ENCODE data around the gene INPP4B.

The INPP4B gene

DNA sequence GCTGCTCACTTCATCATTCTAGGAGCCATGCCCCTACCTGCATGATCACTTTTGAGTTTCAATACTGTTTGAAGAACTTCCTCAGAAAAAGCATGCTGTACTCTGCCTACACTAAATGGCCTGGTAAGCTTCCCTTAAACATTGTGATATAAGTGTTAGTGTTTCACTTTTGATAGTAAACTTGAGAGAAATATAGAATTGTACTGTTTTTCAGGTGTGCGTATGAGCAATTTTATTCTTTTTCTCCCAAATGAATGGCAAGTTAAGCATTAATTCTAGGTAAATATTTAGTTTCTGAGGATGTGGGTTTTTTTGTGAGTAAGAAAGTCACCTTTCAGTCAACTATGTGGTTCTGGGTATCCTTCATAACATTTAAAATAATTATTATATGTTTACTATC, 725.2 kb downstream of the INPP4B start:
- no peak overlapping the region for H3K9ac ChIP-seq
- no peaks in the 10 kb centered on the region for H3K79me2 ChIP-seq (ENCODE audit: insufficient read depth, low read depth)
- no peak overlapping the region for H3K4me3 ChIP-seq (IDR thresholded peaks at IDR 0.05; ENCODE audit: insufficient read depth, low read depth, low read length)
- no peaks in the 10 kb centered on the region for H4K20me1 ChIP-seq (ENCODE audit: insufficient read depth)
- no peaks in the 10 kb centered on the region for H3K4me1 ChIP-seq (ENCODE audit: low read depth, poor library complexity, severe bottlenecking)
- no peaks in the 10 kb centered on the region for H3K27me3 ChIP-seq (ENCODE audit: insufficient read depth, low read depth)
- H3K36me3 ChIP-seq (ENCODE audit: insufficient read depth), result no peaks in the 10 kb centered on the region
- TF ChIP-seq, protein P1, sequence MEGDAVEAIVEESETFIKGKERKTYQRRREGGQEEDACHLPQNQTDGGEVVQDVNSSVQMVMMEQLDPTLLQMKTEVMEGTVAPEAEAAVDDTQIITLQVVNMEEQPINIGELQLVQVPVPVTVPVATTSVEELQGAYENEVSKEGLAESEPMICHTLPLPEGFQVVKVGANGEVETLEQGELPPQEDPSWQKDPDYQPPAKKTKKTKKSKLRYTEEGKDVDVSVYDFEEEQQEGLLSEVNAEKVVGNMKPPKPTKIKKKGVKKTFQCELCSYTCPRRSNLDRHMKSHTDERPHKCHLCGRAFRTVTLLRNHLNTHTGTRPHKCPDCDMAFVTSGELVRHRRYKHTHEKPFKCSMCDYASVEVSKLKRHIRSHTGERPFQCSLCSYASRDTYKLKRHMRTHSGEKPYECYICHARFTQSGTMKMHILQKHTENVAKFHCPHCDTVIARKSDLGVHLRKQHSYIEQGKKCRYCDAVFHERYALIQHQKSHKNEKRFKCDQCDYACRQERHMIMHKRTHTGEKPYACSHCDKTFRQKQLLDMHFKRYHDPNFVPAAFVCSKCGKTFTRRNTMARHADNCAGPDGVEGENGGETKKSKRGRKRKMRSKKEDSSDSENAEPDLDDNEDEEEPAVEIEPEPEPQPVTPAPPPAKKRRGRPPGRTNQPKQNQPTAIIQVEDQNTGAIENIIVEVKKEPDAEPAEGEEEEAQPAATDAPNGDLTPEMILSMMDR (conservative IDR thresholded peaks at IDR 0.05; ENCODE audit: low read depth, low read length), result no peak
- no peak overlapping the region for H3K4me2 ChIP-seq
- H3K27ac ChIP-seq, result no peak overlapping the region
- H2AFZ ChIP-seq (ENCODE audit: low read depth), result no peak overlapping the region

GRCh38 chr4:142112451-142112850, 733.6 kb downstream of the INPP4B start:
- Histone ChIP-seq H3K79me2 (ENCODE audit: insufficient read depth, low read depth) (no peaks in the 10 kb centered on the region), H4K20me1 (ENCODE audit: insufficient read depth) (no peaks in the 10 kb centered on the region), H2AFZ (ENCODE audit: low read depth) (no peak overlapping the region), H3K4me1 (ENCODE audit: low read depth, poor library complexity, severe bottlenecking) (no peaks in the 10 kb centered on the region), H3K4me3 (IDR thresholded peaks at IDR 0.05; ENCODE audit: insufficient read depth, low read depth, low read length) (no peak overlapping the region), H3K9ac (no peak overlapping the region), H3K4me2 (no peak overlapping the region), H3K27me3 (ENCODE audit: insufficient read depth, low read depth) (no peaks in the 10 kb centered on the region), H3K36me3 (ENCODE audit: insufficient read depth) (no peaks in the 10 kb centered on the region), H3K27ac (no peak overlapping the region)
- TF ChIP-seq, protein P1 (conservative IDR thresholded peaks at IDR 0.05; ENCODE audit: low read depth, low read length), result no peak

DNA sequence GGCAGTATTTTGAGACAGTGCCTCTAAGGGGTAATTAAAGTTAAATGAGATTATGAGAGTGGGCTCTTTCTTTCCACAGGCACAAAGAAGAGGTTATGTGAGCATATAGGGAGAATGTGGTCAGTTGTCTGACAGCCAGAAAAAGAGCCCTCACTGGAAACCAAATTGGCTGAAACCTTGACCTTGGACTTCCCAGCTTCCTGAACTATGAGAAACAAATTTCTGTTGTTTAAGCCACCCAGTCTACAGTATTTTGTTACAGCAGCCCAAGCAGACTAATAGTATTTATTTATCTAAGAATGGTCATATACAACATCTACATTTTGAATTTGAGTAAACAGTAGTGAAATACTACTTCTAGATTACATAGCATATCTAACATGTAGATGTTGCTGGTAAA, 736.0 kb downstream of the INPP4B start:
- no peaks in the 10 kb centered on the region for H4K20me1 ChIP-seq (ENCODE audit: insufficient read depth)
- no peaks in the 10 kb centered on the region for H3K36me3 ChIP-seq (ENCODE audit: insufficient read depth)
- TF ChIP-seq, protein P1 (conservative IDR thresholded peaks at IDR 0.05; ENCODE audit: low read depth, low read length), result no peak

DNA sequence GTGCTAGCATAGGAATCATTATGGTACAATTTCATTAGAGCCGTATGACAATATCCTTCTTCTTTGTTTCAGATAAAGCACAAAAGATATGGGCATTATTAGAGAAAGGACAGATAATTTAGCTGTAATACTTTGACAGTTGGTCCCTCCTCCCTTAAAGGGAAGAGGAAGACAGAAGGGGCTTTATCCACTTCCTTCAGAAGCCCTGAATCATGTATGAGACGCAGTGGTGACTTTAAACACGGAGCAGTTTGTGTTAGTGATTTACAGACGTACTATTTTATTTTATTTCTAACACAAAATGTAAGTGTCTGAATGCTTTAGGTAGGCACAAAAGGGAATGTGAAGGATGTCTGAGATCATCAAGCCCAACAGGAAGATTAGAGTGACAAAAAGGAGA, 742.1 kb downstream of the INPP4B start:
- TF ChIP-seq, protein P1 (conservative IDR thresholded peaks at IDR 0.05; ENCODE audit: low read depth, low read length), result no peak
- no peak overlapping the region for H3K9ac ChIP-seq
- no peaks in the 10 kb centered on the region for H3K27me3 ChIP-seq (ENCODE audit: insufficient read depth, low read depth)
- no peak overlapping the region for H3K27ac ChIP-seq
- no peak overlapping the region for H3K4me3 ChIP-seq (IDR thresholded peaks at IDR 0.05; ENCODE audit: insufficient read depth, low read depth, low read length)
- no peak overlapping the region for H3K4me2 ChIP-seq
- no peaks in the 10 kb centered on the region for H3K4me1 ChIP-seq (ENCODE audit: low read depth, poor library complexity, severe bottlenecking)
- H3K36me3 ChIP-seq (ENCODE audit: insufficient read depth), result no peaks in the 10 kb centered on the region
- no peaks in the 10 kb centered on the region for H4K20me1 ChIP-seq (ENCODE audit: insufficient read depth)
- no peak overlapping the region for H2AFZ ChIP-seq (ENCODE audit: low read depth)
- no peaks in the 10 kb centered on the region for H3K79me2 ChIP-seq (ENCODE audit: insufficient read depth, low read depth)

More for the DNA sequence above, 736.0 kb downstream of the INPP4B start:
- no peak overlapping the region for H2AFZ ChIP-seq (ENCODE audit: low read depth)
- H3K79me2 ChIP-seq (ENCODE audit: insufficient read depth, low read depth), result no peaks in the 10 kb centered on the region
- H3K4me3 ChIP-seq (IDR thresholded peaks at IDR 0.05; ENCODE audit: insufficient read depth, low read depth, low read length), result no peak overlapping the region
- no peak overlapping the region for H3K4me2 ChIP-seq
- H3K4me1 ChIP-seq (ENCODE audit: low read depth, poor library complexity, severe bottlenecking), result no peaks in the 10 kb centered on the region
- H3K27me3 ChIP-seq (ENCODE audit: insufficient read depth, low read depth), result no peaks in the 10 kb centered on the region
- no peak overlapping the region for H3K9ac ChIP-seq
- H3K27ac ChIP-seq, result no peak overlapping the region

All from KMS-11 (cell line).